Fibroblast of lung (primary cell): ENCODE results near the gene ITPKC. TPM values are rescaled to one million over a fixed set of nuclear protein-coding genes. Genes with fewer than 3 reads are reported as not detected.
A peak's percentile ranks its signal among the peaks of the same experiment; 100 is the strongest.

Experiments
- DNase-seq, 2 donors: peaks; one replicate each; pipeline versions ENCODE4 v3.0.0 to v3.0.0-alpha.2; 2010; ENCODE audit warnings: low read depth in 2 of 2
- H2AFZ ChIP-seq: 2 replicates; pipeline ENCODE4 v1.5.1; 2012; ENCODE audit warnings: low read length, control low read depth, inconsistent platforms
- H3K27ac ChIP-seq: 2 replicates; pipeline ENCODE4 v1.5.1; 2011; ENCODE audit warnings: low read length, control low read depth; ENCODE audit not compliant: insufficient read depth
- H3K27me3 ChIP-seq: 2 replicates; pipeline ENCODE4 v1.5.1; 2011; ENCODE audit warnings: mild to moderate bottlenecking, low read length; ENCODE audit not compliant: control insufficient read depth, insufficient read depth
- H3K36me3 ChIP-seq: 2 replicates; pipeline ENCODE4 v1.5.1; 2011; ENCODE audit warnings: low read length; ENCODE audit not compliant: control insufficient read depth, insufficient read depth
- H3K4me1 ChIP-seq: 2 replicates; pipeline ENCODE4 v1.5.1; 2011; ENCODE audit warnings: low read length; ENCODE audit not compliant: control insufficient read depth, insufficient read depth; ENCODE audit errors: extremely low read depth
- H3K4me2 ChIP-seq: 2 replicates; pipeline ENCODE4 v1.5.1; 2011; ENCODE audit warnings: low read length, control low read depth; ENCODE audit not compliant: insufficient read depth; ENCODE audit errors: extremely low read depth
- H3K4me3 ChIP-seq, 4 experiments: fragments of 200-600 bp in 1 of 4; sonication (generic) in 1 of 4; replicated peaks in 1 of 4; 2 replicates each; pipeline ENCODE4 v1.5.1; 2011 to 2016; ENCODE audit warnings: low read length in 4 of 4, low read depth in 3 of 4, mild to moderate bottlenecking in 3 of 4, control low read depth in 2 of 4, inconsistent platforms in 1 of 4, mixed read lengths in 1 of 4; ENCODE audit not compliant: insufficient read depth in 1 of 4; ENCODE audit errors: control extremely low read depth in 1 of 4
- H3K79me2 ChIP-seq: 2 replicates; pipeline ENCODE4 v1.5.1; 2012; ENCODE audit warnings: mild to moderate bottlenecking, low read length, inconsistent platforms; ENCODE audit not compliant: control insufficient read depth, insufficient read depth
- H3K9ac ChIP-seq: 2 replicates; pipeline ENCODE4 v1.5.1; 2011; ENCODE audit warnings: mild to moderate bottlenecking, low read length, control low read depth; ENCODE audit not compliant: insufficient read depth
- H3K9me3 ChIP-seq: 2 replicates; pipeline ENCODE4 v1.5.1; 2012; ENCODE audit warnings: low read depth, low read length; ENCODE audit not compliant: control insufficient read depth, insufficient read depth
- H4K20me1 ChIP-seq: 2 replicates; pipeline ENCODE4 v1.5.1; 2011; ENCODE audit warnings: low read length; ENCODE audit not compliant: control insufficient read depth, insufficient read depth; ENCODE audit errors: extremely low read depth
- EZH2 ChIP-seq: IDR thresholded peaks from 2 replicates; pipeline ENCODE4 v1.5.1; 2012; ENCODE audit warnings: low read length, control low read depth, mild to moderate bottlenecking; ENCODE audit errors: missing control alignments
- polyA plus RNA-seq, 2 donors: library from polyadenylated mRNA; depleted of rRNA in 1 of 2; stranded (reverse) in 1 of 2; unstranded in 1 of 2; fragments of >200 nt; gene quantifications; 2 replicates each; pipeline ENCODE4 v1.2.1, GENCODE V29; 2011 to 2012; ENCODE audit warnings: missing spikeins in 1 of 2
- total RNA-seq: library from RNA; depleted of rRNA; stranded (reverse); fragments of >200 nt; gene quantifications from 2 replicates; pipeline ENCODE4 v1.2.1, GENCODE V29; 2014
- TF ChIP-seq, protein P1 (sequence below), 2 donors: IDR thresholded peaks in 1 of 2; conservative IDR thresholded peaks in 1 of 2; 1 replicate in 1 of 2; 2 replicates in 1 of 2; pipeline ENCODE4 v1.5.1; 2011 to 2012; ENCODE audit warnings: low read length in 2 of 2, control low read depth in 1 of 2, inconsistent platforms in 1 of 2, low read depth in 1 of 2, mild to moderate bottlenecking in 1 of 2

Gene ITPKC
- total and polyA plus RNA-seq, 2 donors (not counting 1 experiment from before 2014, with no cell fraction given), result 6.5 to 23.1 TPM

DNA sequence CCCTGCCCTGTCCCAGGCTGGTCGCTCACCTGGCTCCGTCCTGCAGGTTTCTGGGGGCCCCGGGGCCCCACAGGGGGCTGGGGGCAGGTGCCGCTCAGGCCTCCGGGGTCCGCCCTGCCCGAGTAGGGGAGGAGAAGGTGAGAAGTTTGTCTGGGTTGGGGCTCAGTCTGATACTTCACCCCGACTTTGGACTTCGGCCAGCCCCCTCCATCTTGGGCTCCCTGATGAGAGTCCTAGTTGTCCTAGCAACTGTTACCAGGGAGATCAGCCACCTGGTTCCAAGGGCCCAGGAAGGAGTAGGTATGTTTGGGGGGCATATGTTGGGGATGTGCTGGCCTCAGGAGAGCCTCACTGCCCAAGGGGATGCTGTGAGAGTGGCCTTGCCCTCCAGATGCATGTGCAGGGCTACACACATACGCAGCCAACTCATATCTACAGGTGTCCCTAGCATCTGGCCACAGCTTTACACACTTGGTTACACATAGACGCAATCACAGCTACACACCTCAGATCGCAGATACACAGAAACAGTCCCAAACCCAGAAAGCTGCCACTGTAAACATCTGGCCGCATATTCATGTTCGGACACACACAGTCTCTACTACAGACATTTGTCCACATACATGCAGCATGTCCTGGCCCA, 29.9 kb upstream of the ITPKC start:
- Histone ChIP-seq H3K36me3 (peaks cover 36% of the 10 kb centered on the region), H3K27me3 (no peaks in the 10 kb centered on the region), H3K9me3 (no peaks in the 10 kb centered on the region), H2AFZ (no peak overlapping the region), H4K20me1 (peaks cover 4% of the 10 kb centered on the region), H3K4me3 (peak overlapping the region in 2 of 4 experiments; percentile 96 to 98), H3K27ac (peak overlapping the region; percentile 87), H3K4me1 (peaks cover 24% of the 10 kb centered on the region), H3K4me2 (peak overlapping the region; percentile 61), H3K9ac (no peak overlapping the region), H3K79me2 (peaks cover 34% of the 10 kb centered on the region)
- DNase-seq, result no peak
- no peak for TF ChIP-seq EZH2
- TF ChIP-seq, protein P1, sequence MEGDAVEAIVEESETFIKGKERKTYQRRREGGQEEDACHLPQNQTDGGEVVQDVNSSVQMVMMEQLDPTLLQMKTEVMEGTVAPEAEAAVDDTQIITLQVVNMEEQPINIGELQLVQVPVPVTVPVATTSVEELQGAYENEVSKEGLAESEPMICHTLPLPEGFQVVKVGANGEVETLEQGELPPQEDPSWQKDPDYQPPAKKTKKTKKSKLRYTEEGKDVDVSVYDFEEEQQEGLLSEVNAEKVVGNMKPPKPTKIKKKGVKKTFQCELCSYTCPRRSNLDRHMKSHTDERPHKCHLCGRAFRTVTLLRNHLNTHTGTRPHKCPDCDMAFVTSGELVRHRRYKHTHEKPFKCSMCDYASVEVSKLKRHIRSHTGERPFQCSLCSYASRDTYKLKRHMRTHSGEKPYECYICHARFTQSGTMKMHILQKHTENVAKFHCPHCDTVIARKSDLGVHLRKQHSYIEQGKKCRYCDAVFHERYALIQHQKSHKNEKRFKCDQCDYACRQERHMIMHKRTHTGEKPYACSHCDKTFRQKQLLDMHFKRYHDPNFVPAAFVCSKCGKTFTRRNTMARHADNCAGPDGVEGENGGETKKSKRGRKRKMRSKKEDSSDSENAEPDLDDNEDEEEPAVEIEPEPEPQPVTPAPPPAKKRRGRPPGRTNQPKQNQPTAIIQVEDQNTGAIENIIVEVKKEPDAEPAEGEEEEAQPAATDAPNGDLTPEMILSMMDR (conservative IDR thresholded peaks at IDR 0.05 in 1 of 2, IDR thresholded peaks at IDR 0.05 in 1 of 2; ENCODE audit: low read depth in 1 of 2, low read length in 2 of 2), result no peak

DNA sequence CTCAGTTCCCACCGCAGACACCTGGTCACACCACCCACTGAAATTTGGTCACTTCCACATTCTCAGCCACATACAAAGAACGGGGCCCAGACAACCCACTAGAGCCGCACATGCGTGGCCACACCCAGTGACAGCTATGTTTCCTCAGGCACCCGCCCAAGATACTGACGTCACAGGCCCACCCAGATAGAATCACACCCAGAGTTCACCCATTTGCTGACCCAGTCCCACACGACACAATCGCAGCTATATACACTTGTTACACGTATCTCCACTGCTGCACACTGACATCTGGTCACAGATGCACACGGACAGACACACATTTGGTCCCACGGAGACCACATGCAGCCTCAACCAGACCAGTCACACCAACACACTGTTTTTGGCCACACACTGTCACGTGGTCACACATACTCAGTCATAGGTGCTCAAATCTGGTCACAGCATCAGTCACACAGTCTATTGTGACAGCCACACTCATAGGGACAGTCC, 29.3 kb upstream of the ITPKC start:
- TF ChIP-seq, protein P1 (conservative IDR thresholded peaks at IDR 0.05 in 1 of 2, IDR thresholded peaks at IDR 0.05 in 1 of 2; ENCODE audit: low read depth in 1 of 2, low read length in 2 of 2), result no peak
- no peak for TF ChIP-seq EZH2
- peak overlapping the region; percentile 98 for H3K4me2 ChIP-seq
- no peaks in the 10 kb centered on the region for H3K9me3 ChIP-seq
- H3K9ac ChIP-seq, result peak overlapping the region; percentile 44
- peak; percentile 80 to 96 for DNase-seq
- H3K36me3 ChIP-seq, result peaks cover 32% of the 10 kb centered on the region
- H4K20me1 ChIP-seq, result peaks cover 4% of the 10 kb centered on the region
- H3K4me3 ChIP-seq, result peak overlapping the region; percentile 52 to 98 (median 84)
- no peak overlapping the region for H2AFZ ChIP-seq
- H3K27ac ChIP-seq, result peak overlapping the region; percentile 87
- peaks cover 34% of the 10 kb centered on the region for H3K79me2 ChIP-seq
- no peaks in the 10 kb centered on the region for H3K27me3 ChIP-seq
- H3K4me1 ChIP-seq, result peaks cover 24% of the 10 kb centered on the region

DNA sequence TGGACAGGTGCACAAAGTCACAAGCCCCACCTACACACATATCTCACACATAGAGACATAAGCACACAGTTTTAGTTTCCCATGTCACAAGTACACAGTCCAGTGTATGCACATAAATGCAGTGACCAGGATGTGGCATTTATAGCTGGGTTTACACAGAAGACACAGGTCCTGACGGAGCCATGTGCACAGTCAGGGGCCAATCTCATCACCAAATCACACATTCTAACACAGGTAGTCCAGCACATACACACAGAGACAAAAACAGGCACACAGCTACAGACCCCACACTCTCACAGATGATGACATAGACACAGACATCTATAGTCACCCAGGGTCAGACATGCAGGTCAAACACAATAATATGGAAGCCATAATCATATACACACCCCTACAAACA, 28.6 kb upstream of the ITPKC start:
- Histone ChIP-seq H3K9me3 (no peaks in the 10 kb centered on the region), H2AFZ (no peak overlapping the region), H3K36me3 (peaks cover 26% of the 10 kb centered on the region), H3K27ac (peak overlapping the region; percentile 87), H3K79me2 (peaks cover 34% of the 10 kb centered on the region), H3K4me2 (peak overlapping the region; percentile 98), H4K20me1 (peaks cover 4% of the 10 kb centered on the region), H3K27me3 (no peaks in the 10 kb centered on the region), H3K4me3 (peak overlapping the region; percentile 52 to 98 (median 84)), H3K4me1 (peaks cover 24% of the 10 kb centered on the region), H3K9ac (peak overlapping the region; percentile 32)
- TF ChIP-seq, protein P1 (conservative IDR thresholded peaks at IDR 0.05 in 1 of 2, IDR thresholded peaks at IDR 0.05 in 1 of 2; ENCODE audit: low read depth in 1 of 2, low read length in 2 of 2), result no peak
- TF ChIP-seq EZH2, result no peak
- no peak for DNase-seq
